ENCODE measurements around the gene RASSF1.

DNA sequence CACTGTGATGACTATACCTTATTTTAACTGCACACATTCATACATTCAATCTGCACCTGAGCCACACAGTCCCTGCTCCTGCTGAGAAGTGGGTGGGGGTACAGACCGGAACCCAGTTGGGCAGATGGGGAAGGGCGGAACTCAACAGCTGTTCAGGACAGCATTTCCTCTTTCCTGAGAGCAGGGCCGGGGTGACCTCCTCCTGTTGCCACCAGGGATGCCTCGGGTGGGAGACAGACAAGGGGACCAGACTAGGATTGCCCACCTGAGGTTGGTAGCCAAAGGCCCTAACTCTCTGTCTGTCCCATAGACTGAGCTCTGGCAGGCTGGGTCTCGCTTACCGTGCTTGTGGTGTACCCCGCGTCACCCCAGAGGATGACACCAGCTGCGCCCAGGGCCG is 22.0 kb downstream of the RASSF1 start:
- TF ChIP-seq, protein P1, sequence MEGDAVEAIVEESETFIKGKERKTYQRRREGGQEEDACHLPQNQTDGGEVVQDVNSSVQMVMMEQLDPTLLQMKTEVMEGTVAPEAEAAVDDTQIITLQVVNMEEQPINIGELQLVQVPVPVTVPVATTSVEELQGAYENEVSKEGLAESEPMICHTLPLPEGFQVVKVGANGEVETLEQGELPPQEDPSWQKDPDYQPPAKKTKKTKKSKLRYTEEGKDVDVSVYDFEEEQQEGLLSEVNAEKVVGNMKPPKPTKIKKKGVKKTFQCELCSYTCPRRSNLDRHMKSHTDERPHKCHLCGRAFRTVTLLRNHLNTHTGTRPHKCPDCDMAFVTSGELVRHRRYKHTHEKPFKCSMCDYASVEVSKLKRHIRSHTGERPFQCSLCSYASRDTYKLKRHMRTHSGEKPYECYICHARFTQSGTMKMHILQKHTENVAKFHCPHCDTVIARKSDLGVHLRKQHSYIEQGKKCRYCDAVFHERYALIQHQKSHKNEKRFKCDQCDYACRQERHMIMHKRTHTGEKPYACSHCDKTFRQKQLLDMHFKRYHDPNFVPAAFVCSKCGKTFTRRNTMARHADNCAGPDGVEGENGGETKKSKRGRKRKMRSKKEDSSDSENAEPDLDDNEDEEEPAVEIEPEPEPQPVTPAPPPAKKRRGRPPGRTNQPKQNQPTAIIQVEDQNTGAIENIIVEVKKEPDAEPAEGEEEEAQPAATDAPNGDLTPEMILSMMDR (IDR thresholded peaks at IDR 0.05; ENCODE audit: low read depth, low read length, poor library complexity, severe bottlenecking): no peak
- TF ChIP-seq EZH2phosphoT487 (IDR thresholded peaks at IDR 0.05; ENCODE audit: borderline replicate concordance, low read length): no peak
